SU-DHL-6 (cell line): ENCODE measurements around the gene OR52E5.

ENCODE experiments used
- CTCF ChIP-seq: fragments of 200-600 bp; sonication (generic); IDR thresholded peaks from one replicate; pipeline ENCODE4 v1.5.1; 2017; ENCODE audit warnings: antibody characterized with exemption, mild to moderate bottlenecking, low read length, moderate library complexity; ENCODE audit not compliant: insufficient read depth, poor library complexity, severe bottlenecking
- EZH2phosphoT487 ChIP-seq: fragments of 200-600 bp; sonication (generic), shearing (Covaris generic); conservative IDR thresholded peaks from 2 replicates; pipeline ENCODE4 v1.6.1; 2018; ENCODE audit warnings: mild to moderate bottlenecking, antibody characterized with exemption, low read length, moderate library complexity, mixed read lengths

- TF ChIP-seq CTCF (no peak), EZH2phosphoT487 (no peak)
Observed at GRCh38 chr11:5865826-5866225, 27.2 kb upstream of the OR52E5 start.
